ENCODE measurements around the gene UBE2H. TPM values are rescaled to one million over a fixed set of nuclear protein-coding genes. Genes with fewer than 3 reads are reported as not detected.
A peak's percentile ranks its signal among the peaks of the same experiment; 100 is the strongest.

The UBE2H gene
- total RNA-seq, 1 donor from 2014 or later = 80.7 TPM

DNA sequence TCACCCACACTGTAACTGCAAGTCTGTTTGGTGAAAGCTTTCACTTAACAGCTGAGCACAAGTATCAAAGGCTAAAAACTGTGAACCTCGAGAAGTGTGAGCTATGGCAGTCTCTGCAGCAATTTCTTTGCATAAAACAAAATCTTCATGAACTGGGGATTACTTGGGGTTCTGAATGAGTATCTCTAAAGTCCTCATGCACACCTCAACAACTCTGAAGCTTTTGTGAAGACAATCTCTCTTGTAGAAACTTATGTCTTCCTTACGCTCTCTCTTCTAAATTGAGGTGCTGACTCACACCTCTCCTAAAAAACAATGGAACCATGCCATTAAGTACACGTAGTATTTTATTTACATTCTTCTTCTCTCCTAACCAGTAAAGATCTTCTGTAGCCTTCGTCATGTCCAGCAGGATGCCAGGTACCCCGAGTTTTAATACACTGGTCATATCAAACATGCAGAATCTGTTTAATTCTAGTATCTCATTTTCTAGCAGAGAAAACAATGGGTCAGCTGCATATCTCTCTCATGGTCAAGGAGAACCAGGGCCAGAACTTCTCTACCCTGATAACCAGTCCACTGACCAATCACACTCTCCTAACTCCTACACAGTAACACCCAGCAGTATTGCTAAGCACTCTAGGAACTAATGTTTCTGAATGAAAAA, 76.9 kb downstream of the UBE2H start:
- no peaks in the 10 kb centered on the region for H3K27me3 Mint-ChIP-seq
- DNase-seq (ENCODE audit: extremely low spot score, unreplicated experiment) = no peak
- peaks cover 11% of the 10 kb centered on the region for H3K4me1 Mint-ChIP-seq (ENCODE audit: unreplicated experiment)
- peak overlapping the region; percentile 19 for H3K27ac Mint-ChIP-seq
- H3K36me3 Mint-ChIP-seq = peaks cover 50% of the 10 kb centered on the region
- TF ChIP-seq, protein P1, sequence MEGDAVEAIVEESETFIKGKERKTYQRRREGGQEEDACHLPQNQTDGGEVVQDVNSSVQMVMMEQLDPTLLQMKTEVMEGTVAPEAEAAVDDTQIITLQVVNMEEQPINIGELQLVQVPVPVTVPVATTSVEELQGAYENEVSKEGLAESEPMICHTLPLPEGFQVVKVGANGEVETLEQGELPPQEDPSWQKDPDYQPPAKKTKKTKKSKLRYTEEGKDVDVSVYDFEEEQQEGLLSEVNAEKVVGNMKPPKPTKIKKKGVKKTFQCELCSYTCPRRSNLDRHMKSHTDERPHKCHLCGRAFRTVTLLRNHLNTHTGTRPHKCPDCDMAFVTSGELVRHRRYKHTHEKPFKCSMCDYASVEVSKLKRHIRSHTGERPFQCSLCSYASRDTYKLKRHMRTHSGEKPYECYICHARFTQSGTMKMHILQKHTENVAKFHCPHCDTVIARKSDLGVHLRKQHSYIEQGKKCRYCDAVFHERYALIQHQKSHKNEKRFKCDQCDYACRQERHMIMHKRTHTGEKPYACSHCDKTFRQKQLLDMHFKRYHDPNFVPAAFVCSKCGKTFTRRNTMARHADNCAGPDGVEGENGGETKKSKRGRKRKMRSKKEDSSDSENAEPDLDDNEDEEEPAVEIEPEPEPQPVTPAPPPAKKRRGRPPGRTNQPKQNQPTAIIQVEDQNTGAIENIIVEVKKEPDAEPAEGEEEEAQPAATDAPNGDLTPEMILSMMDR (conservative IDR thresholded peaks at IDR 0.05) = no peak
- H3K9me3 Mint-ChIP-seq = no peaks in the 10 kb centered on the region
- H3K4me3 Mint-ChIP-seq = no peak overlapping the region

DNA sequence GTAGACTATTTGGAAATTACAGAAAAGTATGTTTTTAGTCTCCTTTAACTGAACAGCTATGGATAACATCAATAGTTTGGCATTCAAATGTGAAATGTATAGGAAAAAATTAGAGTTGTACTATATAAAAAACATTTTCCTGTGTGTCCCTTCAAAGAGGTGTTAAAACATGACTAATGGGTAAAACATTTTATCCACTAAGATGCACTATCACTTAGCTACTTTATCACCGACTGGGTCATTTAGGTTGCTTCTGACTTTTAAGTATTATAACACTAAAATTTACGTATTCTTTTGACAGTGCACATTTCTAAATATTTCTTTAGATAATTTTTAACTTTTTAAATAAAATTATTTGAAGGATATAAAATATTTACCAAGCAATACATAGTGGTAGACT, 77.6 kb downstream of the UBE2H start:
- no peak overlapping the region for H3K27ac Mint-ChIP-seq
- H3K9me3 Mint-ChIP-seq = no peaks in the 10 kb centered on the region
- H3K27me3 Mint-ChIP-seq = no peaks in the 10 kb centered on the region
- H3K4me3 Mint-ChIP-seq = no peak overlapping the region
- TF ChIP-seq, protein P1 (conservative IDR thresholded peaks at IDR 0.05) = no peak
- no peak for DNase-seq (ENCODE audit: extremely low spot score, unreplicated experiment)
- H3K4me1 Mint-ChIP-seq (ENCODE audit: unreplicated experiment) = peaks cover 8% of the 10 kb centered on the region
- peaks cover 52% of the 10 kb centered on the region for H3K36me3 Mint-ChIP-seq

DNA sequence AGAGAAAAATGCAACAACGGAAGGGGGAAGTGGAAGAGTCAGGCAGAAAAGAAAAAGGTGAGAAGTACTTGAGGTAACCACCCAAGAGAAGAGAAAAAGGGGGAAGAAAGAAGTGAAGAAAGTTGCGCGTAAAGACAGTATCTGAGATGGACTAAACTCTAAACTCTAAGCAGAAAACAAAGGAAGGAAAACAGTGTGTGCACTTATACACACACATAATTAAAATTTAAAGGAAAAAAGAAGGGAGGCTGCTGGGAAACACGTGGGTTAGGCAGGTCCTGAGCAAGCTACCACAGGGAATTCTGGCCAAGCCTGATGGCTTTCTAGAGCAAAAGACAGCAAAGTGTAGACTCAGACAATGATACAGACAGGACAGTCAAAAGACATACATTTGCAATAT, 78.0 kb downstream of the UBE2H start:
- Mint-ChIP-seq H3K4me1 (ENCODE audit: unreplicated experiment) (peaks cover 8% of the 10 kb centered on the region), H3K4me3 (no peak overlapping the region), H3K27ac (no peak overlapping the region)

DNA sequence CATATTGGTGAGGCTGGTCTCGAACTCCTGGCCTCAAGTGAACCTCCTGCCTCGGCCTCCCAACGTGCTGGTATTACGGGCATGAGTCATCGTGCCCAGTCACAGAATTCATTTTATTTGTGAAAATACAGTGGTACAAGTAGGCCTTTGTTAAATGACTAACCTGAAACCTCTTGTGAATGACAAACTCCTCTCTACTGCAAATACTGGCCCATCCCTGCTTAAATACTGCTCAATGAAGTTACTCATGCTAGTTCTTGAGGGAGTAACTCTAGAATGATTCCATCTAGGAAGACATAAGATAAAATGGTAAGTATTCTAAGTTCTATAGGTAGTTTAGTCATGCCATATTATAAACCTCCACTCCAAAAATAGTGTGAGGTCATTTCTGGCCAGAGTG, 80.7 kb downstream of the UBE2H start:
- Mint-ChIP-seq H3K27me3 (no peaks in the 10 kb centered on the region), H3K36me3 (peaks cover 42% of the 10 kb centered on the region), H3K27ac (peak overlapping the region; percentile 37), H3K4me3 (no peak overlapping the region), H3K4me1 (ENCODE audit: unreplicated experiment) (peaks cover 4% of the 10 kb centered on the region), H3K9me3 (no peaks in the 10 kb centered on the region)
- no peak for DNase-seq (ENCODE audit: extremely low spot score, unreplicated experiment)
- TF ChIP-seq, protein P1 (conservative IDR thresholded peaks at IDR 0.05) = no peak

More for the DNA sequence above, 78.0 kb downstream of the UBE2H start:
- Mint-ChIP-seq H3K27me3 (no peaks in the 10 kb centered on the region), H3K9me3 (no peaks in the 10 kb centered on the region), H3K36me3 (peaks cover 53% of the 10 kb centered on the region)
- no peak for DNase-seq (ENCODE audit: extremely low spot score, unreplicated experiment)
- TF ChIP-seq, protein P1 (conservative IDR thresholded peaks at IDR 0.05) = no peak

DNA sequence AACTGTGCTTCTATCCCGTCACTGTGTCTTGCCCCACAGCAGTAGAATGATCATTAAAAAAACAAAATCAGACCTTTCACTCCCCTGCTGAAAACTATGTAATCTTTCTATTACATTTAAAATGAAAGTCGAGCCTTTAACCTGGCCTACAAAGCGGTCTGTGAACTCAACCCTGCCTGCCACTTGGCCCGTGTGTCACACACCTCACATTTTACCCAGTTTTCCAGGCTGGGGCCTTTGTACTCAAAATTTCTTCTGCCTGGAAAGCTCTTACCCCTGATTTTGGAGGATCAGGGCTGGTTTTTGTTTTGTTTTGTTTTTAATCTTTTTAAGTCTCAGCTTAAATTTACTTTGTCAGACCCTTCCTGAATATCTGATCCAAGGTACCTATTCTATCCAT, 82.1 kb downstream of the UBE2H start:
- no peak for DNase-seq (ENCODE audit: extremely low spot score, unreplicated experiment)
- no peaks in the 10 kb centered on the region for H3K27me3 Mint-ChIP-seq
- H3K36me3 Mint-ChIP-seq = peaks cover 36% of the 10 kb centered on the region
- TF ChIP-seq, protein P1 (conservative IDR thresholded peaks at IDR 0.05) = no peak
- H3K9me3 Mint-ChIP-seq = no peaks in the 10 kb centered on the region
- no peak overlapping the region for H3K4me3 Mint-ChIP-seq
- no peak overlapping the region for H3K27ac Mint-ChIP-seq
- peaks cover 13% of the 10 kb centered on the region for H3K4me1 Mint-ChIP-seq (ENCODE audit: unreplicated experiment)
